ENCODE data around the gene DTX3L. TPM values are rescaled to one million over a fixed set of nuclear protein-coding genes. Genes with fewer than 3 reads are reported as not detected.

Gene DTX3L
- total and polyA plus RNA-seq, 7 donors: 3.1 to 26.6 (median 11.5) TPM

DNA sequence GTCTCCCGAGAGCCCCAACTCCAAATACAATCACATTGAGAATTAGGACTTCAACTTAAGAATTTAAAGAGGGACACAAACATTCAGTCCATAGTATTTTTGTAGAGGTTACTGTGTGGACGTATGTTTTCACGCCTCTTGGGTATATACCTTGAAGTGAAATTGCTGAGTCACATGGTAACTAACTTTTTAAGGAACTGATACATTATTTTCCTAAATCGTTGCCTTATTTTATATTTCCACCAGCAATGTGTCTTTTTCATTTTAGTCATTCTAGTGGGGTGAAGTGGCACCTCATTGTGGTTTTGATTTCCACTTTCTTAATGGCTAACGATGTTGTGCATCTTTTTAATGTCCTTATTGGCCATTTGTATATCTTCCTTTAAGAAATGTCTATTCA lies 25.2 kb downstream of the DTX3L start:
- Histone ChIP-seq H3K27me3 (ENCODE audit: insufficient read depth in 3 of 3, low read length in 2 of 3) (no peaks in the 10 kb centered on the region), H3K4me3 (no peak overlapping the region), H3K36me3 (ENCODE audit: insufficient read depth in 1 of 2, low read depth in 1 of 2) (no peaks in the 10 kb centered on the region), H3K4me1 (peaks cover 6% of the 10 kb centered on the region), H3K9me3 (no peaks in the 10 kb centered on the region), H3K27ac (no peak overlapping the region)
- DNase-seq: no peak
- intact Hi-C loops (cut with DNase I): no loop called here
- 70 to 82% (median 71%) methylated on average over 5 of the region's 5 CpGs for WGBS, 3 donors
- no peak for ATAC-seq
- TF ChIP-seq, protein P1, sequence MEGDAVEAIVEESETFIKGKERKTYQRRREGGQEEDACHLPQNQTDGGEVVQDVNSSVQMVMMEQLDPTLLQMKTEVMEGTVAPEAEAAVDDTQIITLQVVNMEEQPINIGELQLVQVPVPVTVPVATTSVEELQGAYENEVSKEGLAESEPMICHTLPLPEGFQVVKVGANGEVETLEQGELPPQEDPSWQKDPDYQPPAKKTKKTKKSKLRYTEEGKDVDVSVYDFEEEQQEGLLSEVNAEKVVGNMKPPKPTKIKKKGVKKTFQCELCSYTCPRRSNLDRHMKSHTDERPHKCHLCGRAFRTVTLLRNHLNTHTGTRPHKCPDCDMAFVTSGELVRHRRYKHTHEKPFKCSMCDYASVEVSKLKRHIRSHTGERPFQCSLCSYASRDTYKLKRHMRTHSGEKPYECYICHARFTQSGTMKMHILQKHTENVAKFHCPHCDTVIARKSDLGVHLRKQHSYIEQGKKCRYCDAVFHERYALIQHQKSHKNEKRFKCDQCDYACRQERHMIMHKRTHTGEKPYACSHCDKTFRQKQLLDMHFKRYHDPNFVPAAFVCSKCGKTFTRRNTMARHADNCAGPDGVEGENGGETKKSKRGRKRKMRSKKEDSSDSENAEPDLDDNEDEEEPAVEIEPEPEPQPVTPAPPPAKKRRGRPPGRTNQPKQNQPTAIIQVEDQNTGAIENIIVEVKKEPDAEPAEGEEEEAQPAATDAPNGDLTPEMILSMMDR (IDR thresholded peaks at IDR 0.05): no peak

DNA sequence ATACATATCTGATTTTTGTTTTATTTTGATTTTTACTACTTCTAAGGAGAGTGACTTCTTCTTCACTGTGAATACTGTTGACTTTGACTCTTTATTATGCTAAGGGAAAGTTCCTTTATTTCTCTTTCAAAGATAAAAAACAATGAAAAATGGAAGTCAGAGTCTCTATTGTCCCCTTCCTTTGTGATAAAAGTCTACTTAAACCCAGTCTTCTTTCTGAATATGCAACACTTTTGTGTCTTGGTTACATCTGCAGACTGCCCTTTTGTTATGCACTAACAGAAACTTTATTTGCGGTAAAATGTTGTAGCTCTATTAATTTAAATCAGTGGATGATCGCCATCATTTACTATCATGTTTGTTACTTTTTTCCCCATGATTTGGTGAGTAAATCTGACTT lies 26.5 kb downstream of the DTX3L start:
- TF ChIP-seq, protein P1 (IDR thresholded peaks at IDR 0.05): no peak
- ATAC-seq (no peak), DNase-seq (no peak)
- H3K4me3 ChIP-seq: no peak overlapping the region
- WGBS, 3 donors: 91 to 97% (median 93%) methylated on average over 2 of the region's 2 CpGs
- no peaks in the 10 kb centered on the region for H3K36me3 ChIP-seq (ENCODE audit: insufficient read depth in 1 of 2, low read depth in 1 of 2)
- no peaks in the 10 kb centered on the region for H3K9me3 ChIP-seq
- no peak overlapping the region for H3K27ac ChIP-seq
- H3K27me3 ChIP-seq (ENCODE audit: insufficient read depth in 3 of 3, low read length in 2 of 3): no peaks in the 10 kb centered on the region
- H3K4me1 ChIP-seq: peaks cover 10% of the 10 kb centered on the region
- intact Hi-C loops (cut with DNase I): no loop called here

DNA sequence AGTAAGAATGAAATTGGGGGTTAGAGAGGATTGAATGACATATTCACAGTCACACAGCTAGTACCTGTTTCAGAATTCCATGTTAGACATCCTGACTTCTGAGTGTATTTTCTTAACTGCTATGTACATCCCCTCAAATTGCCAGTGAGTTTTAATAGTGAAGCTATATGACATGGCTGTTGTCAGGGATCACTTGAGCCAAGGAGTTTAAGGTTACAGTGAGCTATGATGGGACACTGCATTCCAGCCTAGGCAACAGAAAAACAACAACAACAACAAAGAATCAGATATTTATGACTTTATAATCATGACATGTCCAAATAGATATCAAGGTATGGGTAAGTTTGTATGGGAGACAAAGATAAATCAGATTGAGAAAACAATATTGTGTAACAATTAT lies 29.9 kb downstream of the DTX3L start:
- no peak overlapping the region for H3K4me3 ChIP-seq

DNA sequence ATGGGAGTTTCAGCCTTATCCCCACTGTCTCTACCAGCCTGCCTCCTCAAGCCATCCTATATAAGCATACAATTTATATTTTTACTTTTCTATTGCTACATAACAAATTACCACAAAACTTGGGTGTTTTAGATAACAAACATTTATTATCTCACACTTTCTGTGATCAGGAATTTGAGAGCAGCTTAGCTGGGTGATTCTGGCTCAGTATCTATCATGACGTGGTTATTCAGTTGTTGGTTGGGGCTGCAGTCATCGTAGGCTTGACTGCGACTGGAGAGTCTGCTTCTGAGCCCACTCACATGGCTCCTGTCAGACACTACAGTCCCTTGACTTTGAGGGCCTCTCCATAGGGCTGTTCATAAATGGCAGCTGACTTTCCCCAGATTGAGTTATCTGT lies 34.0 kb downstream of the DTX3L start:
- H3K36me3 ChIP-seq (ENCODE audit: insufficient read depth in 1 of 2, low read depth in 1 of 2): no peaks in the 10 kb centered on the region
- ATAC-seq (no peak), DNase-seq (no peak)
- peaks cover 10% of the 10 kb centered on the region for H3K4me1 ChIP-seq
- H3K27ac ChIP-seq: no peak overlapping the region
- H3K9me3 ChIP-seq: no peaks in the 10 kb centered on the region
- no peak overlapping the region for H3K4me3 ChIP-seq
- TF ChIP-seq, protein P1 (IDR thresholded peaks at IDR 0.05): no peak
- WGBS, 3 donors: 80 to 100% (median 82%) methylated on average over 3 of the region's 3 CpGs
- intact Hi-C loops (cut with DNase I): no loop called here
- H3K27me3 ChIP-seq (ENCODE audit: insufficient read depth in 3 of 3, low read length in 2 of 3): no peaks in the 10 kb centered on the region

More for the DNA sequence above, 29.9 kb downstream of the DTX3L start:
- ATAC-seq (peak in 1 of 4 donors; percentile 80), DNase-seq (no peak)
- no peaks in the 10 kb centered on the region for H3K27me3 ChIP-seq (ENCODE audit: insufficient read depth in 3 of 3, low read length in 2 of 3)
- H3K36me3 ChIP-seq (ENCODE audit: insufficient read depth in 1 of 2, low read depth in 1 of 2): no peaks in the 10 kb centered on the region
- H3K27ac ChIP-seq: no peak overlapping the region
- no peaks in the 10 kb centered on the region for H3K9me3 ChIP-seq
- peaks cover 10% of the 10 kb centered on the region for H3K4me1 ChIP-seq
- intact Hi-C loops (cut with DNase I): no loop called here
- TF ChIP-seq, protein P1 (IDR thresholded peaks at IDR 0.05): no peak

DNA sequence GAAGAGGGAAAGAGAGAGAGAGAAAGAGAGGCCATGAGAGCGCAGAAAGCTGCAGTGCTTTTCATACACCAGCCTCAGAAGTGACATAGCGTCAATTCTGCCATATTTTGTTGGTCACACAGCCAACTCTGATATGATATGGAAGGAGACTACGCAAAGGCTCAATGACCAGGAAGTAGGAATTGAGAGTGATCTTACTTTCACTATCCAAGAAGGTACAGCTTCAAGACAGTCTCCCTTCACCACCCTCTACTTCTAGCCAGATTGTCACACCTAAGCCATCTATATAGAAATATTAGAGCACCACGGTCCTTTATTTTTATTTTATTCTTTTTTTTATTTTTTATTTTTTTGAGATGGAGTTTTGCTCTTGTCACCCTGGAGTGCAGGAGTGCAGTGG lies 34.4 kb downstream of the DTX3L start:
- no peak for DNase-seq
- ATAC-seq: no peak
- intact Hi-C loops (cut with DNase I): no loop called here
- Histone ChIP-seq H3K27ac (no peak overlapping the region), H3K27me3 (ENCODE audit: insufficient read depth in 3 of 3, low read length in 2 of 3) (no peaks in the 10 kb centered on the region), H3K36me3 (ENCODE audit: insufficient read depth in 1 of 2, low read depth in 1 of 2) (no peaks in the 10 kb centered on the region), H3K9me3 (no peaks in the 10 kb centered on the region), H3K4me1 (peaks cover 9% of the 10 kb centered on the region), H3K4me3 (no peak overlapping the region)
- WGBS, 3 donors: 65 to 88% (median 70%) methylated on average over 4 of the region's 4 CpGs
- TF ChIP-seq, protein P1 (IDR thresholded peaks at IDR 0.05): no peak

All from psoas muscle (tissue), 8 donors.